ES-I3 (cell line): ENCODE data around the gene GSC2.

ENCODE experiments used
- H3K36me3 ChIP-seq: 2 replicates; pipeline ENCODE4 v1.6.1; 2013; ENCODE audit warnings: mild to moderate bottlenecking, low read length, control low read depth, moderate library complexity; ENCODE audit not compliant: insufficient read depth
- H3K4me1 ChIP-seq: 2 replicates; pipeline ENCODE4 v1.6.1; 2013; ENCODE audit warnings: mild to moderate bottlenecking, control low read depth, low read length; ENCODE audit not compliant: insufficient read depth
- H3K9ac ChIP-seq: 2 replicates; pipeline ENCODE4 v1.6.1; 2013; ENCODE audit warnings: low read depth, mild to moderate bottlenecking, low read length, moderate library complexity
- H3K9me3 ChIP-seq: 2 replicates; pipeline ENCODE4 v1.6.1; 2013; ENCODE audit warnings: mild to moderate bottlenecking, low read length, moderate library complexity; ENCODE audit not compliant: control insufficient read depth, insufficient read depth

The GSC2 gene, protein sequence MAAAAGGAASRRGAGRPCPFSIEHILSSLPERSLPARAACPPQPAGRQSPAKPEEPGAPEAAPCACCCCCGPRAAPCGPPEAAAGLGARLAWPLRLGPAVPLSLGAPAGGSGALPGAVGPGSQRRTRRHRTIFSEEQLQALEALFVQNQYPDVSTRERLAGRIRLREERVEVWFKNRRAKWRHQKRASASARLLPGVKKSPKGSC

DNA sequence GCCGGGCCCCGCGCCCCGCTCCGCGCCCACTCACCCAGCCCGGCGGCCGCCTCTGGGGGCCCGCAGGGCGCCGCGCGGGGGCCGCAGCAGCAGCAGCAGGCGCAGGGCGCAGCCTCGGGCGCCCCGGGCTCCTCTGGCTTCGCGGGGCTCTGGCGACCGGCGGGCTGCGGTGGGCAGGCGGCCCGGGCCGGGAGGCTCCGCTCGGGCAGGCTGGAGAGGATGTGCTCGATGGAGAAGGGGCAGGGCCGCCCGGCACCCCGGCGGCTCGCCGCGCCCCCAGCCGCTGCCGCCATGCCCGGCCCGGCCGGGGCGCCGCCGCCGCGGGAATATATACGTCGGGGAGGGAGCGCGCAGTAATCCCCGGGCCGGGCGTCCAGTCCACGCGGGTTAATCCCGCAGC is at the start of gene GSC2:
Gene GSC2, minus strand, starts transcription at position 302 of the 400 bp plus-strand sequence. Its CDS starts 9 bp downstream, at position 293.
- Histone ChIP-seq H3K9me3 (no peaks in the 10 kb centered on the region), H3K9ac (peak within 1 kb of the TSS; percentile 47), H3K4me1 (no peaks in the 10 kb centered on the region; the same call in 1 of the 2 replicates), H3K36me3 (no peaks in the 10 kb centered on the region)

DNA sequence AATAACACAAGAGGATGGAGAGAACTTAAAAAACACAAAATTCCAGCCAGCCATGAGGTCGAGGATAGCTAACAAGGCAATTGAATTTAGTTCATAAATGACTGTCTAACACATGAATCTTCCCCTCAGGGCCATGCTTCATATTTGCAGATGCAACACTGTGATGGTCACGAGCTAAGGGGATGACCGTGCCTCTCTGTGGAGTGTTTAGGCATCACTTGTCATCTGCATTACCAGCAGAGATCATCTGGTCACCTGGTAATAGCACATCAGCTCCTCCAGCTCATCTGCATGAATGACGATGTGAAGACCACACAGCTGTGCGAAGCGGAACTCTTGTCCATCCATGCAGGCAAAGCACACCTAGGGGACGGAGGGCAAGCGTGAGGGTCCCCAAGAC is 49.4 kb upstream of the GSC2 start:
- Histone ChIP-seq H3K9ac (no peak overlapping the region), H3K36me3 (no peaks in the 10 kb centered on the region; the same call in 1 of the 2 replicates), H3K4me1 (no peaks in the 10 kb centered on the region), H3K9me3 (no peaks in the 10 kb centered on the region)

DNA sequence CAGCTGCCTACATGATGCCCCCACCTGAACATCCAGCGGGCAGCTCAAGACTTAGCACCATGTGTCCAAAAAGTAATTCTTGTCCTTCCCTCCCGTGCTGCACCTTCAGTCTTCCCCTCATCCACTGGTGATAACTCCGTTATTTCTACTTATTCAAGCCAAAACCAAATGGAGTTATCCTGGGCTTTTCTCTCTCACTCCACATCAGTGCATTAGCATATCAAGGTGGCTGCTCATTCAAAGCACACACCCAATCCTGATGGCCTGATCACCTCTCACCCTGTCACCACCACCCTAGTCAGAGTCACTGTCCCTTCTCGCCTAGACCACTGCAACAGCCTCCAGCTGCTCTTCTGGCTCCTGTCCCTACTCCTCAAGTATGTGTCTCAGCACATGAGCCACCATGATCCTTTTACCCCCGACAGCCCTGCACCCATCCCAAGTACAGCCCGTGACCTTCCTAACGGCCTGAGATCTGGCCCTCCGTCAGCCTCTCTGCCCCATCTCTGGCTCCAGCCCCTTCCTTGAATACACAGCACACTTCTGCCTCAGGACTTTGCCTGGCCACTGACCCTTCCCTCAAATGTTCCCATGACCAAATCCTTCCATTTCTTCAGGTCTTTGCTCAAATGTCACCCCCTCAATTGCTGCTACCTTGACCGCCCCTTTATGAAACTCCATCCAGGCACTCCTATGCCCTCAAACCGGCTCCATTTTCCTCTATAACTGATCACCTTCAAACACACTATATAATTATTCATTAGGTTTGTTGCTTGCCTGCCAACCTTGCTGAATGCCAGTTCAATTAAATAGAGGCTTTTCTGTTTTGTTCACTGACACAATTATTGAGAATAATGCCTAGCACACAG is 48.1 kb upstream of the GSC2 start:
- Histone ChIP-seq H3K9ac (no peak overlapping the region), H3K36me3 (no peaks in the 10 kb centered on the region; the same call in 1 of the 2 replicates), H3K4me1 (no peaks in the 10 kb centered on the region), H3K9me3 (no peaks in the 10 kb centered on the region)

DNA sequence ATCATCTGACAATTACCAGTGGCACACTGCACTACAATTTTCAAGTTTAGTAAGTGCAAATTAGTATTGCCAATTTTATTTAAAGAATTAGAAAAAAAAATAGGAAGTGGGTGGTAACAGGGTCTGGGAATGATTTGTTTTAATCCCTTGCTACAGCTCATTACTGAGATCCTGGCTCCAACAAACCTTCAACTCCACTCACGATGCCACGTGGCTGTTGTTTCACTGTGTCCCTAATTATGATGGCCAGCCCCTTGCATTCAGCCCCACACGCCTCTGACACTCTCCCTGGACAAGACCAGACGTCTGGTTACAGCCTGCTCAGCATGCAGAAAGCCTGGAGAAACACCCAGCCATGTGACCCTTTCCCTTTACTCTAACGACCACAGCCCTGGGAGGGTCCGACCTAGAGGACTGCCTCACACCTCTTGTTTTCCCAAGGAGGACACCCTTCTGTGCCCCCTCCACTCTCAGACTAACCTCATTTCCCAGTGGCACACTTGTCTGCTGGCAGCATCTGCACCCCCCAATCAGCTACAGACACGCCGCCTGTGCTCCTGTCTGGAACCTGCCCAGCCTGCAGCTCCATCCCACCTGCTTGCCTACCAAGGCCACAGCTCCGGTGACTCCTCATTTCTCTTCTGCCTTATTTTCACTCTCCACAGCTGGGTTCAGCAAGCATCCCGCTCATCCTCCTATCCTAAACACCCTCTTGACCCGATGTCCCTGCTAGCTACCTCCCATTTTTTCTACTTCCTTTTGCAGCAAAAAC is 46.9 kb upstream of the GSC2 start:
- Histone ChIP-seq H3K9me3 (no peaks in the 10 kb centered on the region), H3K9ac (no peak overlapping the region), H3K36me3 (no peaks in the 10 kb centered on the region; the same call in 1 of the 2 replicates), H3K4me1 (no peaks in the 10 kb centered on the region)

DNA sequence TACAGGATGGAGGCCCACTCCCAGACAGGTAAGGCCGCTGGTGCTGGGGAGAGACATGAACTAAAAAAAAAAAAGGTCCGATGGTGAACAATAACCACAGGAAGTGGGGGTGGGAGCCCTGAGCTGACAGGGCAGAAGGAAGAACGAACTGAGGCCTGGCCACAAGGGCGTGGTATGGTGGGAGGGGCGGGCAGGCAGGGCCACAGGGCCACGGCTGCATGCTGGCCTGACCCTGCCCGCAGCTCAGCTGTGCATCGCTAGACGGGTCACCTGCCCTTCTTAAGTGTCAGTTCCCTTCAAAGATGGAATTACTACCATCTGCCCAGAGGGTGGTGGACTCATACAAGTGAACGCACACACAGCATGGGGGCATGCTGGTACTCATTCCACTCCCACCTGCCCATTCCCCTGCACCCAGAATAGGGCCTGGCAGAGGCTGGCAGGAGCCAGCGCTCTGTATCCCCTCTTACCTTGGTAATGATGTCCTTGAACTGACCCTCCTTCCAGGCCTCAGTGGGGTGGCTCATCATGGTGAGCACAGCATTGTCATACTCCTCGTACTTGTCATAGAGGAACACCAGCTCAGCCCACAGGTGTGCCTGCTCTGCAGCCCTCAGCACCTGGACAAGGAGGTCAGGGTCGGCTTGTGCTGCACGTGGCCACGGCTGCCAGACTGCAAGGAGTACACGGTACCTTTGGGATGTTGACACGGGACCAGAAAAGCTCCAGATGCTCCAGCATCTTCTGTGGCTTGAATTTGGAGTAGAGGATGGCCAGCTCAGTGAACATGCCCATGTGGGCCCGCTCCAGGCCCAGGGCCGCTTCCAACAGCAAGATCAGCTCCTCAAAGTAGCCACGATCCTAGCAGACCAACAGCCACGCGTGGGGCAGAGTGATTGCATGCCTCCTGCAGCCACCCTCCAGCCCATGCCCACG is 46.0 kb upstream of the GSC2 start:
- Histone ChIP-seq H3K9ac (no peak overlapping the region), H3K36me3 (no peaks in the 10 kb centered on the region; the same call in 1 of the 2 replicates)

DNA sequence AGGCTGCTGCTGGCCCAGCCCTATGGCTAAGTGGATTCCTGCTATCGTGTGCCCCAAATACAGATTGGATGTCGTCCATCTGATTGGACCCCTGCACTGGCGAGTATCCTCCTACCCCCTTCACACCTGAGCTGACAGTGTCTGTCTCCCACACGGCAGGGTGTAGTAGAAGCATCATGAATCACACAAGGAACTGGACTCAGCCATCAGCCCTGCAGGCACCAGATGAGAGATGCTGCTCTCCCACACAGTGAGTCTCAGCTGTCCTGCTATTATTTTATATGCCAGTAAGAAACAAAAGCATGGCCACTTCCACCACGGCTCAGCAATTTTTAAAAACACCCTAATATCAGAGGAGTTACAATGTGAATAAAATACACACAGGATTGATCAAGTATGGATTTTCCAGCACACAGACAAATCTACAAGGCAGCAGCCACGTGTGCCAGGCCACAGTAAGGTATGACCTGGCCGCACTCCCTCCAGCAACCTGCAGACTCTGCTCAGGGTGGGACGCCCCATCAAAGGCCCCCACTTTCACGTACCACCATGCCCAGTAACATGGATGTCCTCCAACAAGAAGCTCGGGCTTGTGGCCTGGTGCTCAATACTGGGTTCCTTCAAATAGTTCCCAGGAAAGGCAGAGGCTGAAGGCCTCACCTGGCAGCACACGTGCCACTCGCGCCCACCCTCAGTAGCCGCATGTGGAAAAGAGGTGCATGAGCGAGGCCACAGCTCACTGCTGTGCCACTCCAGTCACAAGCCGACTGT is 44.9 kb upstream of the GSC2 start:
- Histone ChIP-seq H3K9ac (no peak overlapping the region), H3K36me3 (no peaks in the 10 kb centered on the region; the same call in 1 of the 2 replicates), H3K4me1 (no peaks in the 10 kb centered on the region), H3K9me3 (no peaks in the 10 kb centered on the region)

More for the DNA sequence above, 46.0 kb upstream of the GSC2 start:
- no peaks in the 10 kb centered on the region for H3K4me1 ChIP-seq
- H3K9me3 ChIP-seq = no peaks in the 10 kb centered on the region

DNA sequence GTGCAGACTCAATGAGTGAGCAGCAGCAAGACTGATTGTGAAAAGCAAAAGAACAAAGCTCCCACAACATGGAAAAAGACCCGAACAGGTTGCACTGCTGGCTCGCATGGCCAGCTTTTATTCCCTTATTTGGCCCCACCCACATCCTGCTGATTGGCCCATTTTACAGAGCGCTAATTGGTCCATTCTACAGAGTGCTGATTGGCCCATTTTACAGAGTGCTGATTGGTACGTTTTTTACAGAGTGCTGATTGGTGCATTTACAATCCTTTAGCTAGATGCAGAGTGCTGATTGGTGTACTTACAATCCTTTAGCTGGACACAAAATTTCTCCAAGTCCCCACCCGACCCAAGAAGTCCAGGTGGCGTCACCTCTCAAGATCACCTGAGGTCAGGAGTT is 43.8 kb upstream of the GSC2 start:
- no peaks in the 10 kb centered on the region; the same call in 1 of the 2 replicates for H3K36me3 ChIP-seq
- H3K9me3 ChIP-seq = no peaks in the 10 kb centered on the region
- no peak overlapping the region for H3K9ac ChIP-seq
- H3K4me1 ChIP-seq = no peaks in the 10 kb centered on the region

DNA sequence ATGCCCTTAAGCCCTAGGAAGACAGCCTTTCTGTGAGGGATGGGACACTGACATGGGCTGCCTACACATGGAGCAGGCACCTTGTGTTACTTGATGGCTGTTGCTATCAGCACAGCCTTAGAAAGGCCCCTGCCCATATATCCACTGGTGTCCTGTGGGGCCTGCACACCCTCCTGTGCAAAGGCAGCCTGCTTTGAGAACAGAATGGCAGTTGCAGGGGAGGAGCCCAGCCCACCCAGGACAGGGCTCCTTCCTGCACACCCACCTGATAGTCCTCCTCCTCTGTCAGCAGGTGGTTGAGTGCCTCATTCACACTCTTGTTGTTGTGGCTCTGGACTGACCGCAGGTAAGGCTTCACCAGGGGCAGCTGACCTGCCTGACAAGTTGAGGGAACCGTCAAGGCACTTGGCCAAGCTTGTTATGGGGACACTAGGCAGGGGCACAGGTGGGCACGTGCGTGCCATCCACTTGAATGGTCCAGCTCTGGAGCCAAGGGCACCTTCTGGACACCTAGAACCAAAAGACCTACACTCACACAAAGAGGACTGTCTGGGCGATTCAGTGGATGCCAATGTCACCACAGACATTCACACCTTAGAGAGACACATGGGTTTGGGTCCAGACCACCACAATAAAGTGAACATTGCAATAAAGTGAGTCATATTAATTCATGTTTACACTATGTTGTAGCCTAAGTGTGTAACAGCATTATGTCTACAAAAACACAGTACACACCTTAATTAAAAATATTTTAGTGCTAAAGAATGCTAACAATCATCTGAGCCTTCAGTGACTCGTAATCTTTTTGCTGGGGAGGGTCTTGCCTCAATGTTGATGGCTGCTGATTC is 37.8 kb upstream of the GSC2 start:
- H3K36me3 ChIP-seq = no peaks in the 10 kb centered on the region
- H3K4me1 ChIP-seq = no peaks in the 10 kb centered on the region
- H3K9me3 ChIP-seq = no peaks in the 10 kb centered on the region
- no peak overlapping the region for H3K9ac ChIP-seq

DNA sequence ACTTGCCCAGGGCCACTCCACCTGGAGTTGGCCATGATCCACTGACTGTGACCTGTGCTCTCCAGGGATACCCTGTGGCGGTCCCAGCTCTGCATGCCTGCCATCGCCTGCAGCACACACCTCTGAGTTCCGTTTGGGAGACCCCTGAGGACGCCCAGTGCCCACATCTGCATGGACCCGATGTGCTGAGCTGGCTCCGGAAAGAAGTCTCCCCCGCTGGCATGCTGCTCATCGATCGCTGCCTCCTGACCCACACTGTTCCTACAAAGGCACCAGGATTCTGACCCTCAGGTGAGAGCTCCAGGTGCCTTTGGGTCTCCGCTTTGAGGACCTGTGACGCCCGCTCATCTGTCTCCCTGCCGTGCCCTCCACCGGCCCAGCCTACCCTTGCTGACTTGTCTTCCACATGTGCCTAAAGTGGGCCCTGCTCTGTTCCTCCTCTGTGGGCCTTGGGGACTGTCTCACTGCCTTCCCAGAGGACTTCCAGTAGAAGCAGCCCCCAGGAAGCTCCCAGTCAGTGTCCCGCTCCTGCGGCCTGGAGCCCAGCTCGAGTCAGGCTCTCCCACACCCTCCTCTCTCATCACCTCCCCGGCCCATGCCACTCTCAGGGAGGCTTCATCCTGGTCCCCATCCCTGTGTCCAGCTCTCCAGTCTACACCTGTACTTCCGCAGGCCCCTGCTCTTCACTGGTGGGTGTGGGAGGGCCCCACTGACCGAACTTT is 34.3 kb upstream of the GSC2 start:
- H3K4me1 ChIP-seq = peaks cover 6% of the 10 kb centered on the region; the same call in 1 of the 2 replicates
- no peak overlapping the region for H3K9ac ChIP-seq
- H3K9me3 ChIP-seq = no peaks in the 10 kb centered on the region
- no peaks in the 10 kb centered on the region for H3K36me3 ChIP-seq

DNA sequence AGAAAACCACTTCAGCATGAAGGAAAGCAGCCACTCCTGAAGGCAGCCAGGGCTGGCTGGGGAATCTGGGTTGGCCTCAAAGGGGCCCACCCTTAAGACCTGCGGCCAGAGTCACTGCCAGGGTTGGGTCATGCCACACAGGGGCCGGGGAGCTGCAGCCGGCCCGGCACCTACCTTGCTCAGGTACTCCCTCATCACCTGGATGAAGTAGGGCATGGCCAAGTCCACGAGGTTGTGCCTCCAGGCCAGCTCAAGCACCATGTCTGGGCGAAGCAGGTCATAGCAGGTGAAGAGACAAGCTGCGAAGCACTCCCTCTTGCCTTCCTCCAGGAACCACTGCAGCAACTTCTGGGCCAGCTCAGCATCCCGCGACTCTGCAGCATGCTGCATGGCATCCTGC is 33.1 kb upstream of the GSC2 start:
- no peaks in the 10 kb centered on the region for H3K9me3 ChIP-seq
- H3K4me1 ChIP-seq = peaks cover 6% of the 10 kb centered on the region; the same call in 1 of the 2 replicates
- no peaks in the 10 kb centered on the region for H3K36me3 ChIP-seq
- H3K9ac ChIP-seq = no peak overlapping the region

DNA sequence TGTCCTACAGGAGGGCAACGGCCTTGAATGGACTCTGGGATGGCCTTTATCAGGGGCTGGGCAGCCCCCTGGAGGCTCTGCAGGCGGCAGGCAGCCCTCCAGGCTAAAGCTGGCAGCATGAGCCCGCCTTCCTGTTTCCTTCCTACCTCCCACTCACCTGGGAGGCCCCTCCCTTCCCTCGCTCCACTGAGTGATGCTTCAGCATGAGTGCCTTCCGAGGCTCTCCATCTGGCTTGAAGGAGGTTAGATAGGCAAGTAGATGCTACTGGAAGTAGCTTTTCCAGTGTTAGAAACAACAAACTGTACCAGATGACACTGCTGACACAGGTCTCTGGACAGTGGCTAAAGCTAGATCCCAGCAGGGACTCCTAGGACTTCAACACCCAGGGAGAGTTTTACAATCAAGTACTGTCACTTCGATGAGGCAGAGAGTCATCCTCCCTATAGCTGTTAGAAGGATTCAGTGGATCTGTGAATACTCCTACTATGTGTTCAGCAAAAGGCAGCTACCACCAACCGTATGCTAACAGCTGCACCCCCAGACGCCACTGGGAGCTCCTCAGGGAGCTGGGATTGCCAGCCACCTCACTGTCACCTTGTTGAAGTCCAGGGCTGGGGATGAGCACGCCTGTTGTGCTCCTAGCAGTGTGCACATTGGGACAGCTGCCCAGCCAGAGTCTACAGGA is 32.5 kb upstream of the GSC2 start:
- Histone ChIP-seq H3K9ac (no peak overlapping the region), H3K36me3 (no peaks in the 10 kb centered on the region), H3K4me1 (peaks cover 6% of the 10 kb centered on the region; the same call in 1 of the 2 replicates), H3K9me3 (no peaks in the 10 kb centered on the region)
